ENCODE data around the gene OGDHL.

Gene OGDHL

DNA sequence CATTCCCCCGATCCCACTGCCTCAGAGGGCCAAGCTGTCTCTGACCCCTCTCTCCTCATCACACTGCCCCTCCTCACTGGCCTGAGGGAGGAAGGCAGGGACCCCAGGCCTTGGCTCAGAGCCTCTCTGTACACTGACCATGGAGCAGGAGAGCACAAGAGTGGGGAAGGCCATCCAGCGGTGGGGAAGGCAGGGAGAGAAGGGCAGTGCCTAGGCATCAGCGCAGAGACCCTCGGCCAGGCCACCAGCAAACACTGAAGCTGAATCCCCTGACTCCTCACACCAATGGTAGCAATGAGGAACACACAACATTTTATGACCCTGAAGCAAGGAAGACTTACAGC lies 14.8 kb downstream of the OGDHL start:
- in situ Hi-C loops (cut with HindIII; ENCODE audit: low sequenced_read_pairs), result no loop called here
- TF ChIP-seq, protein P1, sequence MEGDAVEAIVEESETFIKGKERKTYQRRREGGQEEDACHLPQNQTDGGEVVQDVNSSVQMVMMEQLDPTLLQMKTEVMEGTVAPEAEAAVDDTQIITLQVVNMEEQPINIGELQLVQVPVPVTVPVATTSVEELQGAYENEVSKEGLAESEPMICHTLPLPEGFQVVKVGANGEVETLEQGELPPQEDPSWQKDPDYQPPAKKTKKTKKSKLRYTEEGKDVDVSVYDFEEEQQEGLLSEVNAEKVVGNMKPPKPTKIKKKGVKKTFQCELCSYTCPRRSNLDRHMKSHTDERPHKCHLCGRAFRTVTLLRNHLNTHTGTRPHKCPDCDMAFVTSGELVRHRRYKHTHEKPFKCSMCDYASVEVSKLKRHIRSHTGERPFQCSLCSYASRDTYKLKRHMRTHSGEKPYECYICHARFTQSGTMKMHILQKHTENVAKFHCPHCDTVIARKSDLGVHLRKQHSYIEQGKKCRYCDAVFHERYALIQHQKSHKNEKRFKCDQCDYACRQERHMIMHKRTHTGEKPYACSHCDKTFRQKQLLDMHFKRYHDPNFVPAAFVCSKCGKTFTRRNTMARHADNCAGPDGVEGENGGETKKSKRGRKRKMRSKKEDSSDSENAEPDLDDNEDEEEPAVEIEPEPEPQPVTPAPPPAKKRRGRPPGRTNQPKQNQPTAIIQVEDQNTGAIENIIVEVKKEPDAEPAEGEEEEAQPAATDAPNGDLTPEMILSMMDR (IDR thresholded peaks at IDR 0.05; ENCODE audit: low read depth, low read length), result no peak
- H3K4me3 ChIP-seq (ENCODE audit: low read depth, low read length), result no peak overlapping the region
- no peak for DNase-seq (ENCODE audit: low read depth, low spot score)

DNA sequence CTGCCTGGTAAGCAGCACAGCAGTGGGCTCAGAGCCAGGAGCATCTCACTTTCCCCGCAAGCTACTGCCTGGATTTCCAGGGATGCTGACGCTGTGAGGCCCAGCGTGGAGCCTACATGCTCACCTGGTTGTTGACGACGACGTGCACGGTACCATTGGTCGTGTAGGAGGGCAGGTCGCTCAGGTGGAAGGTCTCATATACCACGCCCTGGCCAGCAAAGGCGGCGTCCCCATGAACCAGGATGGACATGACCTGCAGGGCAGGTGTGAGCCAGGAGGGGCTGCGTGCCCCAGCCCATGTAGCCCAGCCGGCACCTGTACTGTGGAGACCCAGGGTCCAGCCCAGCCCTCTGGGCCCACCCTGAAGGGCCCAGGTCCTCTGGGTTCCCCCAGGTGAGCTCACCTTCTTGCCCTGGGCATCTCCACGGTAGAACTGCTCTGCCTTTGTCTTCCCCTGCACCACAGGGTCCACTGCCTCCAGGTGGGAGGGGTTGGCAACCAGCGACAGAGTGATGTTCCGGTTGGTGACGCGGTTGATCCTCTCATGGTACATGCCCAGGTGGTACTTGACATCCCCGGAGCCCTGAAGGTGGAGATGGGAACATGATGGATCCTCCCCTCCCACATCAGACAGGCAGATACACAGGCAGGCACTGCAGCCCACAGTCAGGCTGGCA lies 15.4 kb downstream of the OGDHL start:
- no peak for DNase-seq (ENCODE audit: low read depth, low spot score)
- H3K4me3 ChIP-seq (ENCODE audit: low read depth, low read length), result no peak overlapping the region
- in situ Hi-C loops (cut with HindIII; ENCODE audit: low sequenced_read_pairs), result no loop called here
- TF ChIP-seq, protein P1 (IDR thresholded peaks at IDR 0.05; ENCODE audit: low read depth, low read length), result no peak

DNA sequence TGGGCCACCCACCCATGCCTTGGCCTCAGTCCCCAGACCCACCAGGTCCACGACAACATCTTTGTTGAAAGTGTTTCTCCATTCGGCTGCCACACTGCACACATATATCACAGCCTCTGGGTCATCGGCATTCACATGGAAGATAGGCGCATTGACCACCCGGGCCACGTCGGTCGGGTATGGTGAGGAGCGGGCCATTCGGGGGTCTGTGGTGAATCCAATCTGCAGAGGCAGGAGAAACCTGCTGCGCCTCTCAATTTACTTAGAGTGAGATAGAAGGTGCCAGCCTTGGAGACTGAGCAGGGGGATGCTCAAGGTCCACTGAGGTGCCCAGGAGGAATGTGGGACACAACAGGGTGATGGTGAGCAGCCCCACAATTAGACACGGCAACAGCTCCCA lies 16.4 kb downstream of the OGDHL start:
- in situ Hi-C loops (cut with HindIII; ENCODE audit: low sequenced_read_pairs), result no loop called here
- TF ChIP-seq, protein P1 (IDR thresholded peaks at IDR 0.05; ENCODE audit: low read depth, low read length), result no peak
- no peak for DNase-seq (ENCODE audit: low read depth, low spot score)
- H3K4me3 ChIP-seq (ENCODE audit: low read depth, low read length), result no peak overlapping the region

DNA sequence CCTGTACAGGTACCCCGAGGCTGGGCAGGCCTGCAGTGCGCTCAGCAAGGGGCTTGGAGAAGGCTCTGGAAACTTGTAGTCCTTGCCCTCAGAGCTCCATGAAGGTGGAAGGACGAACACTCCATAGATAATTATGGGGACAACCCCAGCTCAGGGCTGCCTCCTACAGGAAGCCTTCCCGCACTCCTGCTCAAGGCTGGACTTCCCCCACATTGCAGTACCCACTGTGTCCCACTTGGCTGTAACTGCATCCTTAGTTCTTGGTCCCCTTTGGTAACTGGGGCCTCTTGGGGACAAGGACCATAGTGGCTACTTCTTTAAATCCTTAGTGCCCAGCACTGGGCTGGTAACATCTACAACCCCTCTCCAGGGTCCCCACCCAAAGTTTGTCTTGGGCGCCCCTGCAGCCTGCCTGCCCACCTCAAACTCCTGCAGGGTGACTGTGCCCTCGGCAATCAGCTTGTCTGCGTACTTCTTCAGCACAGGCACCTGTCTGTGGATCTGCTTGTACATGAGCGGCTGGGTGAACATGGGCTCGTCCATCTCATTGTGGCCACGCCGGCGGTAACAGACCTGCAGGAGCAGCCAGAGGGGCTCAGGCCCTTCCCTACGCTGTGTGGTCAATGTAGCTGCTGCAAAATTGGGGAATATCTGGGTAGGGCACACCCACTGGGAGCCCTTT lies 17.1 kb downstream of the OGDHL start:
- in situ Hi-C loops (cut with HindIII; ENCODE audit: low sequenced_read_pairs), result no loop called here
- H3K4me3 ChIP-seq (ENCODE audit: low read depth, low read length), result no peak overlapping the region
- TF ChIP-seq, protein P1 (IDR thresholded peaks at IDR 0.05; ENCODE audit: low read depth, low read length), result no peak
- DNase-seq (ENCODE audit: low read depth, low spot score), result no peak

DNA sequence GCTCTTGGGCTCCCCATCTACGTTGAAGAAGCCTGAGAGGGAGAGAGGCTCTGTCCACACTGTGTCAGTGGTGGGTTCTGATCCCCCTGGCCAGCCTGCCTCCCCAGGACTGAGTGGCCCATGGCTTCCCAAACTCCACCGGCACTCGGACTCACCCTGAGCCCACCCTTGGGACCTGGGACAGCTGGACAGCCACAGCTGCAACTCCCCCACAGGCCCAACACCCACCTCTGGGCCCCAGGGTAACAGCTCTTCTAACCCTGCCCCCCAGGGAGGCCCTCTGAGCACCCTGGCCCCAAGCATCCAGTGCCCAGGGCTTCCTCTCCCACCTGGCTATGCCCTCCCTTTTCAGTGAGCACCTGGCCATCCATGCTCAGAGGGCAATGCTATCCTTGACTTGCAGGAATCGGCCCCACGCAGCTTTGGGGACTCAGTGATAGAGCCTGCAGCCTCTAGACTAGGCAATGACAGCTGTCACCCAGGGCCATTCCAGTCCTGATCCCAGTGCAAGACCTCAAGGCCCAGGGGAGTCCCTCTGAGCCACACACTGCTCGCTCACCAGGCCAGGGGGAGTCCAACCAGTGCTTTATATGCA lies 17.9 kb downstream of the OGDHL start:
- in situ Hi-C loops (cut with HindIII; ENCODE audit: low sequenced_read_pairs), result no loop called here
- H3K4me3 ChIP-seq (ENCODE audit: low read depth, low read length), result no peak overlapping the region
- no peak for DNase-seq (ENCODE audit: low read depth, low spot score)
- TF ChIP-seq, protein P1 (IDR thresholded peaks at IDR 0.05; ENCODE audit: low read depth, low read length), result no peak

DNA sequence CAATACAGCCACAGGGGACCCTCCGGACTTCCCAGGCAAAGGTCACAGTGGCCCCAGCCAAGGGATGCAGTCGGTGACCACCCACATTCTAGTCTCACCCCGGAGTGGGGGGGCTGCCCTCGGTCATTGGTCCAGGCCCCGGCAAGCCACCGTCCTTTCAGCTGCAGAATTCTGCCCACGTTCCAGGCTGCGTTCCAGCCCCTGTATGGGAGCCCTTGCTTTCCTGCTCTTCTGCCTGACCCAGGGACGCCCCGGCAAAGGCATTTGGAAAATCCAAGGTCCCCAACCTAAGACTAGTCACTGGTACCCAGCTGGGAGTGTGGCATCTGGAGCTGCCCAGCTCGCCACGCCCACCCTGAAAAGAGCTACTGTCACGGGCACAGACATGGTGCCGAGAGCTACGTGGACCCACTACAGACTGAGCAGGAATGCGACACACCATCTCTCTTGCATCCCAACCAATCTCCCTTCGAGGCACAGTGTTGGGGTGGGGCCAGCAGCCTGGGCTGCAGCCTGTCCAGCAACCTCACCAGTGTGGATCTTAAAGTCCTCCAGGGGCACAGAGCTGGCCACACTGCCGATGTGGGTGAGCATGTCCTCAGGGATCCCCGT lies 18.6 kb downstream of the OGDHL start:
- in situ Hi-C loops (cut with HindIII; ENCODE audit: low sequenced_read_pairs), result no loop called here
- TF ChIP-seq, protein P1 (IDR thresholded peaks at IDR 0.05; ENCODE audit: low read depth, low read length), result no peak
- H3K4me3 ChIP-seq (ENCODE audit: low read depth, low read length), result no peak overlapping the region
- DNase-seq (ENCODE audit: low read depth, low spot score), result no peak

Measured in astrocyte of the spinal cord (primary cell).